ENCODE results near the gene MTG2. TPM values are rescaled to one million over a fixed set of nuclear protein-coding genes. Genes with fewer than 3 reads are reported as not detected.
"Not testable (repeated sequence)": the region's sequence is repeated elsewhere in the genome, so short reads cannot be mapped to it uniquely, and the experiment has no call there.

MTG2 gene
- total RNA-seq, 1 experiment from 2014 or later = 27.9 TPM

- Mint-ChIP-seq H3K27ac (no peak overlapping the region), H3K36me3 (peaks cover 11% of the 10 kb centered on the region), H3K4me1 (peaks cover 47% of the 10 kb centered on the region), H3K9me3 (no peaks in the 10 kb centered on the region), H3K27me3 (ENCODE audit: low read depth) (no peaks in the 10 kb centered on the region), H3K4me3 (peak overlapping the region; percentile 81; the same call in 1 of the 2 replicates)
- TF ChIP-seq ETV6 (CRISPR knock-in tag; IDR thresholded peaks at IDR 0.05) (no peak), GABPB1 (CRISPR knock-in tag; IDR thresholded peaks at IDR 0.05) (peak; percentile 29; the same call in 1 of the 2 replicates)
- ChIA-PET CTCF (no interaction called here), POLR2A (no interaction called here)
- no peak for ATAC-seq
- no peak for DNase-seq (ENCODE audit: low spot score)
Observed at GRCh38 chr20:62146019-62146755, 36.6 kb upstream of the MTG2 start.

- Mint-ChIP-seq H3K27ac (peak overlapping the region; percentile 58), H3K9me3 (no peaks in the 10 kb centered on the region; the same call in 1 of the 2 replicates), H3K27me3 (ENCODE audit: low read depth) (no peaks in the 10 kb centered on the region), H3K4me1 (peaks cover 40% of the 10 kb centered on the region), H3K36me3 (peaks cover 10% of the 10 kb centered on the region; the same call in 1 of the 2 replicates), H3K4me3 (no peak overlapping the region)
- no peak for TF ChIP-seq ESRRA (CRISPR knock-in tag; IDR thresholded peaks at IDR 0.05; ENCODE audit: borderline replicate concordance)
- no peak for TF ChIP-seq IRF2 (CRISPR knock-in tag; IDR thresholded peaks at IDR 0.05; ENCODE audit: borderline replicate concordance, low read depth)
- no peak for TF ChIP-seq SMAD3 (CRISPR knock-in tag; IDR thresholded peaks at IDR 0.05; ENCODE audit: borderline replicate concordance)
- TF ChIP-seq NFYB (CRISPR knock-in tag; conservative IDR thresholded peaks at IDR 0.05; ENCODE audit: low read depth) = no peak
- no peak for TF ChIP-seq ZBTB21 (CRISPR knock-in tag; IDR thresholded peaks at IDR 0.05; ENCODE audit: borderline replicate concordance)
- TF ChIP-seq FOXP4 (CRISPR knock-in tag; IDR thresholded peaks at IDR 0.05) = no peak
- no peak for TF ChIP-seq NR2C2 (CRISPR knock-in tag; IDR thresholded peaks at IDR 0.05)
- no peak for TF ChIP-seq FOXK1 (CRISPR knock-in tag; IDR thresholded peaks at IDR 0.05)
- TF ChIP-seq NFE2L1 (CRISPR knock-in tag; IDR thresholded peaks at IDR 0.05) = no peak
- POLR2A ChIA-PET = no interaction called here
- CTCF ChIA-PET = interaction anchor here (1.6 kb wide), 1 partner anchor 9 kb away, joined by 8 read pairs; no protein-coding TSS in a partner anchor
- ATAC-seq (no peak), DNase-seq (ENCODE audit: low spot score) (no peak)
Observed at GRCh38 chr20:62147125-62147524, 35.7 kb upstream of the MTG2 start.

- ChIA-PET POLR2A (no interaction called here), CTCF (interaction anchor here (1.6 kb wide), 1 partner anchor 9 kb away, joined by 8 read pairs; no protein-coding TSS in a partner anchor)
- no peak overlapping the region for H3K4me3 Mint-ChIP-seq
- H3K36me3 Mint-ChIP-seq = peaks cover 14% of the 10 kb centered on the region
- H3K9me3 Mint-ChIP-seq = peaks cover 4% of the 10 kb centered on the region; the same call in 1 of the 2 replicates
- no peak for TF ChIP-seq MLX (CRISPR knock-in tag; IDR thresholded peaks at IDR 0.05)
- TF ChIP-seq ZNF317 (CRISPR knock-in tag; IDR thresholded peaks at IDR 0.05; ENCODE audit: borderline replicate concordance, low read depth) = no peak
- TF ChIP-seq MXD4 (CRISPR knock-in tag; IDR thresholded peaks at IDR 0.05; ENCODE audit: borderline replicate concordance) = no peak
- TF ChIP-seq CREM (CRISPR knock-in tag; IDR thresholded peaks at IDR 0.05) = no peak
- TF ChIP-seq PREB (CRISPR knock-in tag; IDR thresholded peaks at IDR 0.05; ENCODE audit: borderline replicate concordance) = no peak
- TF ChIP-seq SP1 (CRISPR knock-in tag; conservative IDR thresholded peaks at IDR 0.05) = no peak
- no peak for TF ChIP-seq ZNF263 (CRISPR knock-in tag; IDR thresholded peaks at IDR 0.05; ENCODE audit: low read depth)
- DNase-seq (ENCODE audit: low spot score) (no peak), ATAC-seq (no peak)
- H3K27me3 Mint-ChIP-seq (ENCODE audit: low read depth) = no peaks in the 10 kb centered on the region
- peak overlapping the region; percentile 58 for H3K27ac Mint-ChIP-seq
- H3K4me1 Mint-ChIP-seq = peaks cover 37% of the 10 kb centered on the region
Observed at GRCh38 chr20:62147528-62147927, 35.3 kb upstream of the MTG2 start.

- peaks cover 37% of the 10 kb centered on the region for H3K4me1 Mint-ChIP-seq
- DNase-seq (ENCODE audit: low spot score); H3K27me3 Mint-ChIP-seq (ENCODE audit: low read depth); H3K4me3 Mint-ChIP-seq; H3K27ac Mint-ChIP-seq; ATAC-seq; H3K9me3 Mint-ChIP-seq; POLR2A ChIA-PET: not testable (repeated sequence)
- CTCF ChIA-PET = interaction anchor here (1.6 kb wide), 1 partner anchor 8 kb away, joined by 8 read pairs; no protein-coding TSS in a partner anchor
- H3K36me3 Mint-ChIP-seq = peaks cover 22% of the 10 kb centered on the region
Observed at GRCh38 chr20:62148383-62148782, 34.4 kb upstream of the MTG2 start.

All from WTC11 (cell line).